ENCODE measurements around the gene MYCBPAP. TPM values are rescaled to one million over a fixed set of nuclear protein-coding genes. Genes with fewer than 3 reads are reported as not detected.

MYCBPAP gene
- total RNA-seq, 1 experiment from 2014 or later: not detected

DNA sequence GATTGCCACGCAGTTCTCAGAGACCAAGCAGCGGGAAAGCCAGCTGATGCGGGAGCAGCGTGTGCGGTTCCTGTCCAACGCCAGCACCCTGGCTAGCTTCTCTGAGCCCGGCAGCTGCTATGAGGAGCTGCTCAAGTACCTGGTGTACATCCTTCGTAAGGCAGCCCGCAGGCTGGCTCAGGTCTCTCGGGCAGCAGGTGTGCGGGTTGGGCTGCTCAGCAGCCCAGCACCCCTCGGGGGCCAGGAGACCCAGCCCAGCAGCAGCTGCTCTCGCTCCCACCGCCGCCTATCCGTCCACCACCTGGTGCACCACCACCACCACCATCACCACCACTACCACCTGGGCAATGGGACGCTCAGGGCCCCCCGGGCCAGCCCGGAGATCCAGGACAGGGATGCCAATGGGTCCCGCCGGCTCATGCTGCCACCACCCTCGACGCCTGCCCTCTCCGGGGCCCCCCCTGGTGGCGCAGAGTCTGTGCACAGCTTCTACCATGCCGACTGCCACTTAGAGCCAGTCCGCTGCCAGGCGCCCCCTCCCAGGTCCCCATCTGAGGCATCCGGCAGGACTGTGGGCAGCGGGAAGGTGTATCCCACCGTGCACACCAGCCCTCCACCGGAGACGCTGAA lies 67.5 kb downstream of the MYCBPAP start:
- DNase-seq (ENCODE audit: low read depth, low spot score): no peak
- no peak overlapping the region for H3K4me3 ChIP-seq (replicated peaks in 1 of 2; ENCODE audit: low read depth in 1 of 2, low read length in 2 of 2)
- H3K4me2 ChIP-seq (ENCODE audit: low read length): no peak overlapping the region
- CTCF ChIA-PET: interaction anchor here (0.9 kb wide), 1 partner anchor 121 kb away, joined by 4 read pairs; no protein-coding TSS in a partner anchor
- ATAC-seq: peak; percentile 80
- no TSS peak for BruUV-seq (replicated peaks)
- H4K20me1 ChIP-seq (ENCODE audit: insufficient read depth): no peaks in the 10 kb centered on the region
- H3K27ac ChIP-seq (ENCODE audit: low read depth, low read length): no peak overlapping the region
- TF ChIP-seq CTCF (IDR thresholded peaks at IDR 0.05 in 2 of 3, conservative IDR thresholded peaks at IDR 0.05 in 1 of 3; ENCODE audit: borderline replicate concordance in 1 of 3, insufficient read depth in 1 of 3, low read depth in 2 of 3, low read length in 2 of 3) (peak in 2 of 3 experiments; percentile 49 to 52; a peak in 4 of 6 replicates), RAD21 (IDR thresholded peaks at IDR 0.05; ENCODE audit: low read depth) (no peak)
- H3K9me2 ChIP-seq (ENCODE audit: insufficient read depth): no peaks in the 10 kb centered on the region
- POLR2A ChIA-PET: no interaction called here
- H3K4me1 ChIP-seq (ENCODE audit: control insufficient read depth in 1 of 2, insufficient read depth in 2 of 2, low read length in 2 of 2): no peaks in the 10 kb centered on the region
- H3K79me2 ChIP-seq (ENCODE audit: insufficient read depth, low read length): no peaks in the 10 kb centered on the region
- H2AFZ ChIP-seq (ENCODE audit: low read depth, low read length, poor library complexity, severe bottlenecking): no peak overlapping the region
- no peak overlapping the region for H3K9ac ChIP-seq (ENCODE audit: low read length)
- intact Hi-C loops (cut with micrococcal nuclease): no loop called here
- H3K36me3 ChIP-seq (ENCODE audit: control insufficient read depth in 1 of 2, insufficient read depth in 2 of 2, low read length in 2 of 2): no peaks in the 10 kb centered on the region
- H3K9me3 ChIP-seq (ENCODE audit: control insufficient read depth in 1 of 2, insufficient read depth in 1 of 2, low read depth in 1 of 2, low read length in 2 of 2): no peaks in the 10 kb centered on the region
- H3K27me3 ChIP-seq (ENCODE audit: insufficient read depth, low read length): no peaks in the 10 kb centered on the region
- RAD21 ChIA-PET (ENCODE audit: low non-redundant PET in 1 of 2, low total read pairs in 2 of 2, uncharacterized antibody in 2 of 2, unreplicated experiment in 2 of 2): no interaction called here

DNA sequence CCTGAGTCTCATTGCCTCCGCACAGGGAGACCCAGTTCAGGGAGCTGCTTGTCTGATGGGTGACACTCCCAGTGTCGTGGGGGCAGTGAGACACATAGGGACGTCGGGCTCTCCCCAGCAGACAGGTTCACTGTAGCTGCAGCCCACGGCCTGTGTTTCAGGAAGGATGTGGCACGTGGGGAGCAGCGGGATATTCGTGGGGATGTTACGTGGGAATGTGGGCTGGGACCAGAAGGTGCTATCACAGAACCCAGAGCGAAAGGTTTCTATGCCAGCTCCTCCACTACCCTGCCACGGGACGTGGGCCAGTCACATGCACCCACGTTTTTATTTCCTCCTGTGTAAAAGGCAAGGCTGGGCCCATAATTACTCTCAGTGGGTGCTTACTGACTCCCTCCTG lies 68.6 kb downstream of the MYCBPAP start:
- ChIA-PET CTCF (no interaction called here), RAD21 (ENCODE audit: low non-redundant PET in 1 of 2, low total read pairs in 2 of 2, uncharacterized antibody in 2 of 2, unreplicated experiment in 2 of 2) (no interaction called here), POLR2A (no interaction called here)
- H3K9ac ChIP-seq (ENCODE audit: low read length): no peak overlapping the region
- H4K20me1 ChIP-seq (ENCODE audit: insufficient read depth): no peaks in the 10 kb centered on the region
- no peaks in the 10 kb centered on the region for H3K27me3 ChIP-seq (ENCODE audit: insufficient read depth, low read length)
- ATAC-seq (no peak), DNase-seq (ENCODE audit: low read depth, low spot score) (no peak)
- no peaks in the 10 kb centered on the region for H3K36me3 ChIP-seq (ENCODE audit: control insufficient read depth in 1 of 2, insufficient read depth in 2 of 2, low read length in 2 of 2)
- no peaks in the 10 kb centered on the region for H3K9me2 ChIP-seq (ENCODE audit: insufficient read depth)
- no peak overlapping the region for H2AFZ ChIP-seq (ENCODE audit: low read depth, low read length, poor library complexity, severe bottlenecking)
- no peaks in the 10 kb centered on the region for H3K79me2 ChIP-seq (ENCODE audit: insufficient read depth, low read length)
- no peaks in the 10 kb centered on the region for H3K9me3 ChIP-seq (ENCODE audit: control insufficient read depth in 1 of 2, insufficient read depth in 1 of 2, low read depth in 1 of 2, low read length in 2 of 2)
- no peak overlapping the region for H3K27ac ChIP-seq (ENCODE audit: low read depth, low read length)
- BruUV-seq (replicated peaks): no TSS peak
- H3K4me3 ChIP-seq (replicated peaks in 1 of 2; ENCODE audit: low read depth in 1 of 2, low read length in 2 of 2): no peak overlapping the region
- H3K4me2 ChIP-seq (ENCODE audit: low read length): no peak overlapping the region
- H3K4me1 ChIP-seq (ENCODE audit: control insufficient read depth in 1 of 2, insufficient read depth in 2 of 2, low read length in 2 of 2): no peaks in the 10 kb centered on the region
- intact Hi-C loops (cut with micrococcal nuclease): no loop called here
- TF ChIP-seq POLR2AphosphoS5 (IDR thresholded peaks at IDR 0.05; ENCODE audit: low read depth, low read length) (no peak), YY1 (IDR thresholded peaks at IDR 0.05; ENCODE audit: extremely low read depth, insufficient replicate concordance, low read depth, low read length) (no peak), RAD21 (IDR thresholded peaks at IDR 0.05; ENCODE audit: low read depth) (no peak), CBX3 (IDR thresholded peaks at IDR 0.05; ENCODE audit: low read depth) (no peak), ZBTB33 (IDR thresholded peaks at IDR 0.05; ENCODE audit: extremely low read depth, insufficient replicate concordance, low read length) (no peak), SRF (IDR thresholded peaks at IDR 0.05; ENCODE audit: low read depth) (no peak), EZH2 (IDR thresholded peaks at IDR 0.05) (no peak), CEBPB (IDR thresholded peaks at IDR 0.05; ENCODE audit: low read depth) (no peak)
- TF ChIP-seq, protein P1, sequence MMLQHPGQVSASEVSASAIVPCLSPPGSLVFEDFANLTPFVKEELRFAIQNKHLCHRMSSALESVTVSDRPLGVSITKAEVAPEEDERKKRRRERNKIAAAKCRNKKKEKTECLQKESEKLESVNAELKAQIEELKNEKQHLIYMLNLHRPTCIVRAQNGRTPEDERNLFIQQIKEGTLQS (IDR thresholded peaks at IDR 0.05): no peak
- TF ChIP-seq, protein P2, sequence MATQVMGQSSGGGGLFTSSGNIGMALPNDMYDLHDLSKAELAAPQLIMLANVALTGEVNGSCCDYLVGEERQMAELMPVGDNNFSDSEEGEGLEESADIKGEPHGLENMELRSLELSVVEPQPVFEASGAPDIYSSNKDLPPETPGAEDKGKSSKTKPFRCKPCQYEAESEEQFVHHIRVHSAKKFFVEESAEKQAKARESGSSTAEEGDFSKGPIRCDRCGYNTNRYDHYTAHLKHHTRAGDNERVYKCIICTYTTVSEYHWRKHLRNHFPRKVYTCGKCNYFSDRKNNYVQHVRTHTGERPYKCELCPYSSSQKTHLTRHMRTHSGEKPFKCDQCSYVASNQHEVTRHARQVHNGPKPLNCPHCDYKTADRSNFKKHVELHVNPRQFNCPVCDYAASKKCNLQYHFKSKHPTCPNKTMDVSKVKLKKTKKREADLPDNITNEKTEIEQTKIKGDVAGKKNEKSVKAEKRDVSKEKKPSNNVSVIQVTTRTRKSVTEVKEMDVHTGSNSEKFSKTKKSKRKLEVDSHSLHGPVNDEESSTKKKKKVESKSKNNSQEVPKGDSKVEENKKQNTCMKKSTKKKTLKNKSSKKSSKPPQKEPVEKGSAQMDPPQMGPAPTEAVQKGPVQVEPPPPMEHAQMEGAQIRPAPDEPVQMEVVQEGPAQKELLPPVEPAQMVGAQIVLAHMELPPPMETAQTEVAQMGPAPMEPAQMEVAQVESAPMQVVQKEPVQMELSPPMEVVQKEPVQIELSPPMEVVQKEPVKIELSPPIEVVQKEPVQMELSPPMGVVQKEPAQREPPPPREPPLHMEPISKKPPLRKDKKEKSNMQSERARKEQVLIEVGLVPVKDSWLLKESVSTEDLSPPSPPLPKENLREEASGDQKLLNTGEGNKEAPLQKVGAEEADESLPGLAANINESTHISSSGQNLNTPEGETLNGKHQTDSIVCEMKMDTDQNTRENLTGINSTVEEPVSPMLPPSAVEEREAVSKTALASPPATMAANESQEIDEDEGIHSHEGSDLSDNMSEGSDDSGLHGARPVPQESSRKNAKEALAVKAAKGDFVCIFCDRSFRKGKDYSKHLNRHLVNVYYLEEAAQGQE (IDR thresholded peaks at IDR 0.05; ENCODE audit: low read depth): no peak
